ENCODE measurements around the gene RGL2. TPM values are rescaled to one million over a fixed set of nuclear protein-coding genes. Genes with fewer than 3 reads are reported as not detected.

RGL2 gene
- total and polyA plus RNA-seq, 2 experiments from 2014 or later, result 18.5 to 23.3 TPM

GRCh38 chr6:33317669-33318425, 19.1 kb upstream of the RGL2 start, which contains the start of gene ZBTB22:
ZBTB22 (minus strand) TSS chr6:33317744; CDS start chr6:33316916, 828 bp downstream.
- peak within 1 kb of the TSS; percentile 78 for H3K4me3 ChIP-seq
- TF ChIP-seq EZH2phosphoT487 (IDR thresholded peaks at IDR 0.05; ENCODE audit: insufficient read depth, low read depth), result no peak
- no peak for TF ChIP-seq EZH2 (IDR thresholded peaks at IDR 0.05; ENCODE audit: insufficient read depth, poor library complexity, severe bottlenecking)
- DNase-seq, result peak; percentile 99
- H2AFZ ChIP-seq, result peak within 1 kb of the TSS; percentile 74
- H3K36me3 ChIP-seq (ENCODE audit: low read depth), result peaks cover 13% of the 10 kb centered on the region; the same call in 1 of the 2 replicates
- H3K9me2 ChIP-seq (ENCODE audit: insufficient read depth), result no peaks in the 10 kb centered on the region
- H4K20me1 ChIP-seq (ENCODE audit: insufficient read depth), result no peaks in the 10 kb centered on the region
- H3K4me2 ChIP-seq (ENCODE audit: unreplicated experiment), result peak within 1 kb of the TSS; percentile 78
- whole genome bisulfite sequencing, 2 experiments (ENCODE audit: low coverage in 1 of 2, low lambda C conversion rate in 2 of 2, missing lambda C conversion rate in 2 of 2), result 2 to 3% methylated on average over 32 to 44 of the region's 44 CpGs
- no peaks in the 10 kb centered on the region for H3K27me3 ChIP-seq (replicated peaks; ENCODE audit: insufficient read depth)
- in situ Hi-C loops (cut with MboI), result no loop called here
- peak within 1 kb of the TSS; percentile 78 for H3K27ac ChIP-seq
- H3K4me1 ChIP-seq (ENCODE audit: insufficient read depth), result peaks cover 32% of the 10 kb centered on the region
- H3K9ac ChIP-seq, result peak within 1 kb of the TSS; percentile 80
- peaks cover 28% of the 10 kb centered on the region for H3F3A ChIP-seq (ENCODE audit: insufficient read depth)
- H3K9me3 ChIP-seq (ENCODE audit: low read depth), result no peaks in the 10 kb centered on the region
- H3K79me2 ChIP-seq (ENCODE audit: insufficient read depth), result peaks cover 60% of the 10 kb centered on the region

- Histone ChIP-seq H3K4me3 (peak overlapping the region; percentile 78), H4K20me1 (ENCODE audit: insufficient read depth) (no peaks in the 10 kb centered on the region), H3K4me1 (ENCODE audit: insufficient read depth) (peaks cover 32% of the 10 kb centered on the region), H3K9ac (peak overlapping the region; percentile 80), H3F3A (ENCODE audit: insufficient read depth) (peaks cover 28% of the 10 kb centered on the region), H3K4me2 (ENCODE audit: unreplicated experiment) (peak overlapping the region; percentile 69), H2AFZ (no peak overlapping the region), H3K79me2 (ENCODE audit: insufficient read depth) (peaks cover 61% of the 10 kb centered on the region), H3K36me3 (ENCODE audit: low read depth) (peaks cover 13% of the 10 kb centered on the region; the same call in 1 of the 2 replicates), H3K27me3 (replicated peaks; ENCODE audit: insufficient read depth) (no peaks in the 10 kb centered on the region), H3K9me3 (ENCODE audit: low read depth) (no peaks in the 10 kb centered on the region), H3K27ac (no peak overlapping the region; the same call in 1 of the 2 replicates), H3K9me2 (ENCODE audit: insufficient read depth) (no peaks in the 10 kb centered on the region)
- in situ Hi-C loops (cut with MboI), result no loop called here
- no peak for TF ChIP-seq EZH2 (IDR thresholded peaks at IDR 0.05; ENCODE audit: insufficient read depth, poor library complexity, severe bottlenecking)
- no peak for TF ChIP-seq EZH2phosphoT487 (IDR thresholded peaks at IDR 0.05; ENCODE audit: insufficient read depth, low read depth)
- 3 to 10% methylated on average over 2 to 27 of the region's 27 CpGs for WGBS, 2 experiments (ENCODE audit: low coverage in 1 of 2, low lambda C conversion rate in 2 of 2, missing lambda C conversion rate in 2 of 2)
- no peak for DNase-seq
Observed at GRCh38 chr6:33317419-33317668, 18.6 kb upstream of the RGL2 start.

- TF ChIP-seq EZH2phosphoT487 (IDR thresholded peaks at IDR 0.05; ENCODE audit: insufficient read depth, low read depth) (no peak), EZH2 (IDR thresholded peaks at IDR 0.05; ENCODE audit: insufficient read depth, poor library complexity, severe bottlenecking) (no peak)
- H3K9me3 ChIP-seq (ENCODE audit: low read depth), result no peaks in the 10 kb centered on the region
- peaks cover 13% of the 10 kb centered on the region; the same call in 1 of the 2 replicates for H3K36me3 ChIP-seq (ENCODE audit: low read depth)
- peaks cover 28% of the 10 kb centered on the region for H3F3A ChIP-seq (ENCODE audit: insufficient read depth)
- WGBS, 2 experiments (ENCODE audit: low coverage in 1 of 2, low lambda C conversion rate in 2 of 2, missing lambda C conversion rate in 2 of 2), result 69 to 74% methylated on average over 18 to 19 of the region's 19 CpGs
- peak overlapping the region; percentile 69 for H3K4me2 ChIP-seq (ENCODE audit: unreplicated experiment)
- DNase-seq, result no peak
- no peaks in the 10 kb centered on the region for H3K27me3 ChIP-seq (replicated peaks; ENCODE audit: insufficient read depth)
- H3K4me1 ChIP-seq (ENCODE audit: insufficient read depth), result peaks cover 32% of the 10 kb centered on the region
- H3K9me2 ChIP-seq (ENCODE audit: insufficient read depth), result no peaks in the 10 kb centered on the region
- H4K20me1 ChIP-seq (ENCODE audit: insufficient read depth), result no peaks in the 10 kb centered on the region
- H3K4me3 ChIP-seq, result peak overlapping the region; percentile 60
- in situ Hi-C loops (cut with MboI), result no loop called here
- H3K9ac ChIP-seq, result no peak overlapping the region
- no peak overlapping the region for H3K27ac ChIP-seq
- peaks cover 61% of the 10 kb centered on the region for H3K79me2 ChIP-seq (ENCODE audit: insufficient read depth)
- no peak overlapping the region for H2AFZ ChIP-seq
Observed at GRCh38 chr6:33316603-33317418, 18.1 kb upstream of the RGL2 start.

GRCh38 chr6:33315793-33316602, 17.3 kb upstream of the RGL2 start:
- H3K9ac ChIP-seq, result no peak overlapping the region
- H3K79me2 ChIP-seq (ENCODE audit: insufficient read depth), result peaks cover 61% of the 10 kb centered on the region
- no peak overlapping the region for H3K27ac ChIP-seq
- TF ChIP-seq EZH2phosphoT487 (IDR thresholded peaks at IDR 0.05; ENCODE audit: insufficient read depth, low read depth) (no peak), EZH2 (IDR thresholded peaks at IDR 0.05; ENCODE audit: insufficient read depth, poor library complexity, severe bottlenecking) (no peak)
- H3K4me3 ChIP-seq, result no peak overlapping the region
- no peak overlapping the region for H2AFZ ChIP-seq
- no peak for DNase-seq
- no peaks in the 10 kb centered on the region for H3K27me3 ChIP-seq (replicated peaks; ENCODE audit: insufficient read depth)
- peaks cover 23% of the 10 kb centered on the region for H3F3A ChIP-seq (ENCODE audit: insufficient read depth)
- WGBS, 2 experiments (ENCODE audit: low coverage in 1 of 2, low lambda C conversion rate in 2 of 2, missing lambda C conversion rate in 2 of 2), result 78 to 79% methylated on average over 16 to 17 of the region's 17 CpGs
- peaks cover 27% of the 10 kb centered on the region for H3K4me1 ChIP-seq (ENCODE audit: insufficient read depth)
- H3K4me2 ChIP-seq (ENCODE audit: unreplicated experiment), result no peak overlapping the region
- in situ Hi-C loops (cut with MboI), result no loop called here
- no peaks in the 10 kb centered on the region for H4K20me1 ChIP-seq (ENCODE audit: insufficient read depth)
- no peaks in the 10 kb centered on the region for H3K9me2 ChIP-seq (ENCODE audit: insufficient read depth)
- no peaks in the 10 kb centered on the region for H3K9me3 ChIP-seq (ENCODE audit: low read depth)
- peaks cover 13% of the 10 kb centered on the region; the same call in 1 of the 2 replicates for H3K36me3 ChIP-seq (ENCODE audit: low read depth)
